IPS-18c (cell line): ENCODE data around the gene CNTNAP2.

Experiments used
- H3K4me3 ChIP-seq: 2 replicates; pipeline ENCODE4 v1.7.0; 2013; ENCODE audit warnings: low read depth, mild to moderate bottlenecking, low read length, moderate library complexity; ENCODE audit not compliant: insufficient read depth
- H3K9me3 ChIP-seq: one replicate; pipeline ENCODE4 v1.6.1; 2013; ENCODE audit warnings: mild to moderate bottlenecking, low read length, moderate library complexity; ENCODE audit not compliant: control insufficient read depth, insufficient read depth

Gene CNTNAP2

GRCh38 chr7:147279514-147279913, 1162.9 kb downstream of the CNTNAP2 start:
- H3K4me3 ChIP-seq: no peak overlapping the region
- no peaks in the 10 kb centered on the region for H3K9me3 ChIP-seq

GRCh38 chr7:147279964-147280374, 1163.4 kb downstream of the CNTNAP2 start:
- H3K4me3 ChIP-seq: no peak overlapping the region
- H3K9me3 ChIP-seq: no peaks in the 10 kb centered on the region

GRCh38 chr7:147282204-147282603, 1165.6 kb downstream of the CNTNAP2 start:
- H3K9me3 ChIP-seq: no peaks in the 10 kb centered on the region
- no peak overlapping the region for H3K4me3 ChIP-seq

- H3K4me3 ChIP-seq: no peak overlapping the region
- no peaks in the 10 kb centered on the region for H3K9me3 ChIP-seq
Measured at GRCh38 chr7:147296201-147296600, 1179.6 kb downstream of the CNTNAP2 start.

- Histone ChIP-seq H3K4me3 (no peak overlapping the region), H3K9me3 (no peaks in the 10 kb centered on the region)
Measured at GRCh38 chr7:147296986-147297385, 1180.4 kb downstream of the CNTNAP2 start.

- Histone ChIP-seq H3K9me3 (no peaks in the 10 kb centered on the region), H3K4me3 (no peak overlapping the region)
Measured at GRCh38 chr7:147298611-147299043, 1182.0 kb downstream of the CNTNAP2 start.

- Histone ChIP-seq H3K9me3 (no peaks in the 10 kb centered on the region), H3K4me3 (no peak overlapping the region)
Measured at GRCh38 chr7:147300293-147300692, 1183.7 kb downstream of the CNTNAP2 start.

GRCh38 chr7:147304376-147304775, 1187.8 kb downstream of the CNTNAP2 start:
- Histone ChIP-seq H3K9me3 (no peaks in the 10 kb centered on the region), H3K4me3 (no peak overlapping the region)

GRCh38 chr7:147305827-147306226, 1189.2 kb downstream of the CNTNAP2 start:
- no peaks in the 10 kb centered on the region for H3K9me3 ChIP-seq
- no peak overlapping the region for H3K4me3 ChIP-seq

- no peak overlapping the region for H3K4me3 ChIP-seq
- H3K9me3 ChIP-seq: no peaks in the 10 kb centered on the region
Measured at GRCh38 chr7:147308539-147308938, 1191.9 kb downstream of the CNTNAP2 start.

- no peak overlapping the region for H3K4me3 ChIP-seq
- H3K9me3 ChIP-seq: no peaks in the 10 kb centered on the region
Measured at GRCh38 chr7:147311336-147311735, 1194.7 kb downstream of the CNTNAP2 start.

- Histone ChIP-seq H3K4me3 (no peak overlapping the region), H3K9me3 (no peaks in the 10 kb centered on the region)
Measured at GRCh38 chr7:147321504-147321903, 1204.9 kb downstream of the CNTNAP2 start.

GRCh38 chr7:147332988-147333387, 1216.4 kb downstream of the CNTNAP2 start:
- no peaks in the 10 kb centered on the region for H3K9me3 ChIP-seq
- H3K4me3 ChIP-seq: no peak overlapping the region

GRCh38 chr7:147363101-147363500, 1246.5 kb downstream of the CNTNAP2 start:
- Histone ChIP-seq H3K4me3 (no peak overlapping the region), H3K9me3 (no peaks in the 10 kb centered on the region)

GRCh38 chr7:147376192-147376591, 1259.6 kb downstream of the CNTNAP2 start:
- Histone ChIP-seq H3K9me3 (no peaks in the 10 kb centered on the region), H3K4me3 (no peak overlapping the region)

GRCh38 chr7:147380926-147381325, 1264.3 kb downstream of the CNTNAP2 start:
- H3K9me3 ChIP-seq: no peaks in the 10 kb centered on the region
- H3K4me3 ChIP-seq: no peak overlapping the region

GRCh38 chr7:147394329-147394728, 1277.7 kb downstream of the CNTNAP2 start:
- Histone ChIP-seq H3K9me3 (no peaks in the 10 kb centered on the region), H3K4me3 (no peak overlapping the region)

- H3K4me3 ChIP-seq: no peak overlapping the region
- no peaks in the 10 kb centered on the region for H3K9me3 ChIP-seq
Measured at GRCh38 chr7:147400221-147400689, 1283.7 kb downstream of the CNTNAP2 start.

- no peaks in the 10 kb centered on the region for H3K9me3 ChIP-seq
- H3K4me3 ChIP-seq: no peak overlapping the region
Measured at GRCh38 chr7:147400925-147401324, 1284.3 kb downstream of the CNTNAP2 start.
